Mucosa of rectum (tissue), 2 donors: ENCODE measurements around the gene USH2A.

Experiments
- H3K27ac ChIP-seq, 2 donors: one replicate each; pipeline ENCODE4 v1.7.0; 2013; ENCODE audit warnings: inconsistent platforms in 2 of 2, low read depth in 2 of 2, low read length in 2 of 2
- H3K27me3 ChIP-seq, 2 donors: one replicate each; pipeline ENCODE4 v1.7.0; 2013; ENCODE audit warnings: low read length in 2 of 2; ENCODE audit not compliant: control insufficient read depth in 2 of 2, insufficient read depth in 2 of 2
- H3K36me3 ChIP-seq, 2 donors: one replicate each; pipeline ENCODE4 v1.7.0; 2013; ENCODE audit warnings: low read length in 2 of 2; ENCODE audit not compliant: control insufficient read depth in 2 of 2, insufficient read depth in 2 of 2
- H3K4me1 ChIP-seq, 2 donors: one replicate each; pipeline ENCODE4 v1.7.0; 2013; ENCODE audit warnings: low read length in 2 of 2, mild to moderate bottlenecking in 1 of 2; ENCODE audit not compliant: control insufficient read depth in 2 of 2, insufficient read depth in 2 of 2
- H3K4me3 ChIP-seq, 2 donors: one replicate each; pipeline ENCODE4 v1.7.0; 2013; ENCODE audit warnings: low read length in 2 of 2
- H3K9ac ChIP-seq, 2 donors: one replicate each; pipeline ENCODE4 v1.7.0; 2013; ENCODE audit warnings: low read length in 2 of 2, low read depth in 1 of 2, mild to moderate bottlenecking in 1 of 2
- H3K9me3 ChIP-seq, 2 donors: one replicate each; pipeline ENCODE4 v1.7.0; 2013; ENCODE audit warnings: low read length in 2 of 2; ENCODE audit not compliant: control insufficient read depth in 2 of 2
- donor health status: healthy.
- donor health status: Normal muscosa, but diverticular disease.

The USH2A gene

DNA sequence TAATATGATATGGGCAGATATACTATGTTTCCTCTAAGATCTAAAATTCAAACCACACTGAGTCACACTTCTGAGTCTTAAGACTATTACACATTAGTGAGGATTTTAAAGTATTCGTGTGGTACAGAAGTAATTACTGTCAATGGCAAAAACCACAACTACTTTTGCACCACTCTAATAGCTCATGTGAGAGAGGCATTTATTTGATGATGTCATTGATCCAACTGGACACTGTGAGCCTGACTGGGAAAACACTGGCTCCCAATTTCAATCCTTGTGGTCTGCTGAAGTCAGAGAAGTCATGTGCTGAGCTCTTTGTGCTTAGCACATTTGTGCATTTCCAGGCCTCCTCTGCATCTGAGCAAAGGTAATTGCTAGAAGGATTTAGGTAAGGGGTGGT is 377.8 kb downstream of the USH2A start:
- H3K9me3 ChIP-seq: no peaks in the 10 kb centered on the region
- no peak overlapping the region for H3K9ac ChIP-seq
- no peaks in the 10 kb centered on the region for H3K27me3 ChIP-seq
- no peak overlapping the region for H3K27ac ChIP-seq
- H3K4me1 ChIP-seq: no peaks in the 10 kb centered on the region
- no peak overlapping the region for H3K4me3 ChIP-seq
- H3K36me3 ChIP-seq: no peaks in the 10 kb centered on the region

DNA sequence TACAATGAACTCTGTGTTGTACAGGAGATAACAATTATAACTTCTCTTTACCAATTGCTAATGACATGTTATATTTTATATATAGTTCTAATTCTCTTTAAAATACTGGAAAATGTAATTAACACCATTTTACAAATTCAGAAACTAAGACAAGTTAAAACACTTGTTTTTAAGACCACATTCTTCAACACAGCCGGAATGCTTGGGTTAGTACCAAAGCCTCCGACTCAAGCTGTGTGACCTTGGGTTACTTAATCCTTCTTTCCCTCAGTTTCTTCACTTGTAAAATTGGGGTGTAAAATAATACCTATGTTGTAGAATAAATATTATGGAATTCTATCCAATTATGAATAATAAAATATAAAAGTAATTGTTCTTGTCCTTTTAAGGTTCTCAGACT is 378.7 kb downstream of the USH2A start:
- no peaks in the 10 kb centered on the region for H3K9me3 ChIP-seq
- no peak overlapping the region for H3K27ac ChIP-seq
- H3K4me1 ChIP-seq: no peaks in the 10 kb centered on the region
- H3K27me3 ChIP-seq: no peaks in the 10 kb centered on the region
- no peaks in the 10 kb centered on the region for H3K36me3 ChIP-seq
- no peak overlapping the region for H3K4me3 ChIP-seq
- H3K9ac ChIP-seq: no peak overlapping the region

DNA sequence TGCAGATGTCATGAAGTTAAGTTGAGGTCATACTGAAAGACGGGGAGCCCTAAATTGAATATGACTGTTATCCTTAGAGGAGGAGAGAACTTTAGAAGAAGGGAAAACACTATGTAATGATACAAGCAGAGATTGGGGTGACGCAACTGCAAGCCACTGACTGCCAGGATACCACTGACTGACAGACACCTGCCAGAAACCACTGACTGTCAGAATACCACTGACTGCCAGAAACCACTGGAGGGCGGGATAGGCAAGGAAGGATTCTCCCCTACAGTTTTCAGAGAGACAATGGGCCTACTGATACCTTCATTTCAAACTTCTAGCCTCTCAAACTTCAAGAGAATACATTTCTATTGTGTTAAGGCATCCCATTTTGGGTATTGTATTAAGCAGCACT is 388.7 kb downstream of the USH2A start:
- H3K9me3 ChIP-seq: no peaks in the 10 kb centered on the region
- no peaks in the 10 kb centered on the region for H3K36me3 ChIP-seq
- no peaks in the 10 kb centered on the region for H3K4me1 ChIP-seq
- H3K27ac ChIP-seq: no peak overlapping the region
- no peaks in the 10 kb centered on the region for H3K27me3 ChIP-seq
- H3K9ac ChIP-seq: no peak overlapping the region
- no peak overlapping the region for H3K4me3 ChIP-seq

DNA sequence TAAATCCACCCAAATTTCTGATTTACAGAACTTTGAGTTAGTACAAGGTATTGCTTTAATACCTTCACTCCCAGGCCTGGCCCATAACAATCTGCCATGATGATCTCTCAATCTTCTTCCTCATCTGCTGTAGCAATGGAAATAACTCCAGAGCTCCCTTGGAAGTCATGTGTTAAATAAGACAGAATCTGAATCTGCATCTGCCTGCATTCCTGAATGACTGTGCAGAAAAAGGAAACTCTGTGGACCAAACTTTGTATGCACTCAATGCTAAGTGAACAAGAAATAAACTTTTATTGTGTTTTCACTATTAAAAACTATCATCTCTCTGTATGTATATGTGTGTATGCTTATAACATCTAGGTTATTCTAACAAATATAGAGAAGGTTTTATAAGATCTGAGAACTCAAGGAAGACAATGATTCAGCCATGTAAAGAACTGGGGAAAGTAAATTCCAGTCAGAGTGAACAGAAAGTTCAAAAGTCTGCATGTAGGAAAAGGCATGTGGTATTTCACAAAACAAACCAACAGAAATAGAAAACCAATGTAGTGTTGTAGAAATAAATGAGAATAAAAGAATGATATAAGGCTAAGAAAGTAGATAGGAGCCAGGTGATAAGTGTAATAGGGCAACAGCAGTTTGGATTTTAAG is 390.2 kb downstream of the USH2A start:
- no peak overlapping the region for H3K9ac ChIP-seq
- no peaks in the 10 kb centered on the region for H3K36me3 ChIP-seq
- no peak overlapping the region for H3K27ac ChIP-seq
- H3K9me3 ChIP-seq: no peaks in the 10 kb centered on the region
- no peaks in the 10 kb centered on the region for H3K27me3 ChIP-seq
- no peaks in the 10 kb centered on the region for H3K4me1 ChIP-seq
- no peak overlapping the region for H3K4me3 ChIP-seq

DNA sequence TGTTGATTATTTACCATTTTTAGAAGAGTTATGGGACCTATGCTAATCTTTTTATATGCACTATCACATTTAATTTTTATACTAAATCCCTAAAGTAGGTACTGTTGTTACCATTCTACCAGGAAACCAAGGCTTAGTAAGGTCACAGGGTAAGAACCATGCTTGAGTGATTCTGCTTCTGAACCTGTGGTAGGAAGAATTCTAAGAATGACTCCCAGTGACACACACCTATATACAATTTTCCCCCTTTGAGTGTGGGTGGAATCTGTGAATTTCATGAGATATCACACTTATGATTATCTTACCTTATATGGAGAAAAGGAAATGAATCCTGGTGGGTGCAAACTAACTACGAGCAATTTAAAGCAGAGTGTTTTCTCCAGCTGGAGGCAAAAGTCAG is 391.0 kb downstream of the USH2A start:
- no peak overlapping the region for H3K4me3 ChIP-seq
- no peaks in the 10 kb centered on the region for H3K4me1 ChIP-seq
- H3K36me3 ChIP-seq: no peaks in the 10 kb centered on the region
- no peak overlapping the region for H3K27ac ChIP-seq
- no peaks in the 10 kb centered on the region for H3K27me3 ChIP-seq
- H3K9me3 ChIP-seq: no peaks in the 10 kb centered on the region
- H3K9ac ChIP-seq: no peak overlapping the region

DNA sequence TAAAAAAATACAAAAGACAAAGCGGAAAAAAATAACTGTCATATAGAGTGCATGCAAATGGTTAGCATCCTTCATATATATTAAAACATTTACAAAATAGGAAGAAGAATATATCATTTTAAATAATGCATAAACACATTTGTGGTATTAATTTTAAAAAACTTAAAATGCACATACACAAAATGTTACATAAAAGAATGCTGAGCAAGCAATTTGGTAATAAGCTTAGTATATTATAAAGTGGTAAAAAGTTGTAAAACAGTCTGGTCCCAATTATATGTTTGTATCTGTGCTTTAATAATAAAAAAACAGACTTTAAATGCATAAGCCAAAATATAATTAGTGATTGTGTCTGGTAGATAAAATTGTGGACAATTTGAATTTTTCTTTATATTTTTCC is 394.6 kb downstream of the USH2A start:
- Histone ChIP-seq H3K9ac (no peak overlapping the region), H3K27ac (no peak overlapping the region), H3K4me1 (no peaks in the 10 kb centered on the region), H3K9me3 (no peaks in the 10 kb centered on the region), H3K36me3 (no peaks in the 10 kb centered on the region), H3K4me3 (no peak overlapping the region), H3K27me3 (no peaks in the 10 kb centered on the region)

DNA sequence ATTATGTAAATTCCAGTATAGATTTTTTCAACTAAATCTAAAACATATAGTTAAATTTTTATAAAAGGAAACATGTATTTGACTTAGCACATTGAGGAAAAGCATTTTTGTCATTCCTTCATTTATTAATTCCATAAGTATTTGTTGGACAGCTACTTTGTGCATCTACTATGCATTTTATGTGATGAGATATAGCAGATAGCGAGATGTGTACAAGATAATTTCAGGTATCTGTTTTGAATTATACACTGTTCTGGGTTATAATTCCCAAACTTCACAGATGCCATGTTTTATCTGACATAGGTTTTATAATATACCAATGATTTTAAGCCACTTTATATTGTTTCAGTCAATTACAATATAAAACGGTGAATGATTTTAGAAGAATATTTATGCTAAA is 398.7 kb downstream of the USH2A start:
- H3K4me1 ChIP-seq: no peaks in the 10 kb centered on the region

DNA sequence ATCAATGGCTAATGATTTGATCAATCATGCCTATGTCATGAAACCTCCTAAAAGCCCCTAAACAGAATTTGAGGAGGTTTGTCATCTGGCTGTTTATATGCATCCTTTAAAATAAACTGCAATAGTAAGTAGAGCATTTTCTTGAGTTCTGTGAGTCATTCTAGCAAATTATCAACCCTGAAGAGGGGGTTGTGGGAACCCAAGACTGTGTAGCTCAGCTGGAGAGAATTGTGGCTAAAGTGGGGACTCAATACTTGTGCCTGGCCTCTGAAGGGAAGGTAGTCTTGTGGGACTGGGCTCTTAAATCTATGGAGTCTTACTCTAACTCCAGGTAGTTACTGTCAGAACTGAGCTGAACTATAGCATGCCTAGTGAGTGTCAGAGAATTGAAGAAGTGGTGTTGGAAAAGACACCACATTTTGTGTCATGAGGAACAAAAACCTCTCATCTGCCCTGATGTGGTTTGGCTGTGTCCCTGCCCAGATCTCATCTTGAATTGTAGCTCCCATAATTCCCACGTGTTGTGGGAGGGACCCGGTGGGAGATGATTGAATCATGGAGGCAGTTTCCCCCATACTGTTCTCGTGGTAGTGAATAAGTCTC is 402.4 kb downstream of the USH2A start:
- Histone ChIP-seq H3K36me3 (no peaks in the 10 kb centered on the region), H3K9ac (no peak overlapping the region), H3K4me3 (no peak overlapping the region), H3K27ac (no peak overlapping the region), H3K4me1 (no peaks in the 10 kb centered on the region), H3K9me3 (no peaks in the 10 kb centered on the region), H3K27me3 (no peaks in the 10 kb centered on the region)

More for the DNA sequence above, 398.7 kb downstream of the USH2A start:
- Histone ChIP-seq H3K9me3 (no peaks in the 10 kb centered on the region), H3K27me3 (no peaks in the 10 kb centered on the region), H3K9ac (no peak overlapping the region), H3K36me3 (no peaks in the 10 kb centered on the region), H3K4me3 (no peak overlapping the region), H3K27ac (no peak overlapping the region)

DNA sequence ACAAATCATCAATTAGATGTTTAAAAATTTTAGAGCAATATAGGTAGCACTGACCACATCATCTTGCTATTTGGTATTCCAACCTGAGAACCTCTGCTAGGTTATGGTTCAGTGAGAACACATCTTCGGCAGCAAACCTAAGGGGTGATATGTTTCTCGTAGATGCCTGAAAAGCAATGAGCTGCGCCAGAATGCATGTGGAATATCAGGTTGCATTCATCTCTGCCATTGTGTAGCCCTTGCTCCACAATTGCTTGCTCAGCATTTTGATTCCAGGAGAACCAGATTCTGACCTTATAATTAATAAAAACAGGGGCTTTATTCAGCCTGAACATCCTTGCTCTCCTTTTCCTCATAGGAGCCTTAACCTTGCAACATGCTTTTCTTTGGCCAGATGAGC is 408.1 kb downstream of the USH2A start:
- Histone ChIP-seq H3K9ac (no peak overlapping the region), H3K4me1 (no peaks in the 10 kb centered on the region), H3K36me3 (no peaks in the 10 kb centered on the region), H3K27ac (no peak overlapping the region), H3K9me3 (no peaks in the 10 kb centered on the region), H3K4me3 (no peak overlapping the region), H3K27me3 (no peaks in the 10 kb centered on the region)

DNA sequence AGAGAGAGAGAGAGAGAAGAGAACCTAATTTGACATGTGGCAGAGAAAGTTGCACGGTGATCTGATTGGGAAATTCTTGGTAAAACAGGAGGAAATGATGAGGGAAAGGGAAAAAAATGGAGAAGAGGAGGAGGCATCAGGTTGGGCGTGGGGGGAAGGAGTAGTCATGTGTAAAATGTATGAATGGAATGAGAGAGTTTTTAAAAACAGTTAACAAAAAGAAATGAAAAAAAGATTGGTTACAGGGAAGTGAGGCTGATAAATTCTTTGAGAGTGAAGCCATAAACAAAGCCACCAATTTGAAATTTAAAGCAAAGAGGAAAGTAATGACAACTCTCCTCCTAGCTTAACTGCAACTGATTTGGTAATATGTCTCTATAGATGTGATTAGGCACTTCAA is 409.2 kb downstream of the USH2A start:
- Histone ChIP-seq H3K36me3 (no peaks in the 10 kb centered on the region), H3K9me3 (no peaks in the 10 kb centered on the region), H3K27me3 (no peaks in the 10 kb centered on the region), H3K4me3 (no peak overlapping the region), H3K27ac (no peak overlapping the region), H3K4me1 (no peaks in the 10 kb centered on the region), H3K9ac (no peak overlapping the region)
